HS-5 (cell line): Measurements from ENCODE around the gene ANKRD2.
"Not testable (repeated sequence)": the region's sequence is repeated elsewhere in the genome, so short reads cannot be mapped to it uniquely, and the experiment has no call there.

Source experiments
- DNase-seq: peaks from one replicate; pipeline ENCODE4 v3.0.0-alpha.2; 2012; ENCODE audit warnings: low read depth

The ANKRD2 gene

GRCh38 chr10:97572214-97572989, at the start of gene ANKRD2:
Gene ANKRD2, plus strand, starts transcription at chr10:97572779. Its CDS starts 10 bp downstream, at chr10:97572789.
- DNase-seq = no peak

DNA sequence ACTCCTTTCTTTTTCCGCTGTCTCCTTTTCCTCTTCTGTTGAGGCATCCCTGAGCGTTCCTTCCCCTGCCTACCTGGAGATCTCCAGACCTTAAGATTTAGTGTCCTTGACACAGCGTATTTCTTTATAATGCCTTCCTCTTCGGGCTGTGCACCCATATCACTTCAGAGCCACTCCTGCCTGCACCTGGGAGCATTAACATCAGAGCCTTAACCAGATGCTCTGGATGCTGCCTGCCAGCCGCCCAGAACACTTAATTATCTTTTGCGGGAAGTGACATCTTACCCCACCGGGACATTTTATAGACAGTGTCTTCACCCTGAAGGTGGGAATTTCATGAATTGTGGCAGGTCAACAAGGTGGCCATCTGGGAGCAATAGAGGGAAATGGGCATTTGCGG, 49.6 kb upstream of the ANKRD2 start:
- DNase-seq = no peak

GRCh38 chr10:97525086-97525485, 47.5 kb upstream of the ANKRD2 start:
- DNase-seq = no peak

- DNase-seq = no peak
Measured at GRCh38 chr10:97525683-97526110, 46.9 kb upstream of the ANKRD2 start.

DNA sequence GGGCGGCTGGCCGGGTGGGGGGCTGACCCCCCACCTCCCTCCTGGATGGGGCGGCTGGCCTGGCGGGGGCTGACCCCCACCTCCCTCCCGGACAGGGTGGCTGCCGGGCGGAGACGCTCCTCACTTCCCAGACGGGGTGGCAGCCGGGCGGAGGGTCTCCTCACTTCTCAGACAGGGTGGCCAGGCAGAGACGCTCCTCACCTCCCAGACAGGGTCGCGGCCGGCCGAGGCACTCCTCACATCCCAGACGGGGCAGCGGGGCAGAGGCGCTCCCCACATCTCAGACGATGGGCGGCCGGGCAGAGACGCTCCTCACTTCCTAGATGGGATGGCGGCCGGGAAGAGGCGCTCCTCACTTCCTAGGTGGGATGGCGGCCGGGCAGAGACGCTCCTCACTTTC, 43.7 kb upstream of the ANKRD2 start:
- DNase-seq = not testable (repeated sequence)

GRCh38 chr10:97529685-97530465, 42.7 kb upstream of the ANKRD2 start:
- no peak for DNase-seq

DNA sequence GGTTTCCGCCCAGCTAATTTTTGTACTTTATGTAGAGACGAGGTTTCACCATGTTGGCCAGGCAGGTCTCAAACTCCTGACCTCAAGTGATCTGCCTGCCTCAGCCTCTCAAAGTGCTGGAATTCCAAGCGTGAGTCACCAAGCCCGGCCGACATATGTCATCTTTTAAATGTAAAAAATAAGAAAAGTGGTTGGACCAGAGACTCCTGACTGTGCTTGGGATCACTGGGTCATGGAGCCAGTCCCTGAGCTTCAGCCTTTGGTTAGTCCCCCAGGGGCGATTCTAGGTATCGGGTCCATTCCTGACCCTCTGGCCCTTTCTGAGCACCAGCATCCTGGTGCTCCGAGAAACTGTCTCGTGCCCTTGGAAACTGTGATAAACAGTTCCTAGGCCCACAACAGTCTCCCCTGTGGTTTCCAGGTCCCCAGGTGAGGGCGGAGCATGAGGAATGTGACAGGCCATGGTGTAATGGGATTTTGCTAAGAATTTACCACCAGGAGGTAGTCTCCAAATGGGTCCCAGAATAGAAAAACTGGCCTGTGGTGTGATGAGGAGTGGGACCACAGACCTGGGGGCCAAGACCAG, 41.1 kb upstream of the ANKRD2 start:
- DNase-seq = no peak

GRCh38 chr10:97532935-97533671, 39.5 kb upstream of the ANKRD2 start:
- no peak for DNase-seq

DNA sequence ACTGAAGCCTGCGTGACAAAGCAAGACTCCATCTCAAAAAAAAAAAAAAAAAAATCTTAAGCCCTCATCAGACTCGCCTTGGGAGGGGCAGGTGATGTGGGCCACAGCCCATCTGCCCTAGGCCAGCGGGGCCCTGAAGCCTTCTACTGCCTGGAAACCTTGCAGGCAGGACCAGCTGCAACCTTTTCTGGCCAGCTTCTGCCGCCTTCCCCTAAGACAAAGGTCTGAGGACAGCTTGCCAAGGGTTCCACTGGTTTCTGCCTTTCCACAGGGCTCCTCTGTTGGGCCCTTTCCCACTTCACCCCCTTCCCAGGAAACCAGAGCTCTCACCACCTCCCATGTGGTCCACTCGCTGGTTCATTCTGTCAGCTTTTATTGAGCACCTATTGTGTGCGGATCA, 38.7 kb upstream of the ANKRD2 start:
- no peak for DNase-seq

DNA sequence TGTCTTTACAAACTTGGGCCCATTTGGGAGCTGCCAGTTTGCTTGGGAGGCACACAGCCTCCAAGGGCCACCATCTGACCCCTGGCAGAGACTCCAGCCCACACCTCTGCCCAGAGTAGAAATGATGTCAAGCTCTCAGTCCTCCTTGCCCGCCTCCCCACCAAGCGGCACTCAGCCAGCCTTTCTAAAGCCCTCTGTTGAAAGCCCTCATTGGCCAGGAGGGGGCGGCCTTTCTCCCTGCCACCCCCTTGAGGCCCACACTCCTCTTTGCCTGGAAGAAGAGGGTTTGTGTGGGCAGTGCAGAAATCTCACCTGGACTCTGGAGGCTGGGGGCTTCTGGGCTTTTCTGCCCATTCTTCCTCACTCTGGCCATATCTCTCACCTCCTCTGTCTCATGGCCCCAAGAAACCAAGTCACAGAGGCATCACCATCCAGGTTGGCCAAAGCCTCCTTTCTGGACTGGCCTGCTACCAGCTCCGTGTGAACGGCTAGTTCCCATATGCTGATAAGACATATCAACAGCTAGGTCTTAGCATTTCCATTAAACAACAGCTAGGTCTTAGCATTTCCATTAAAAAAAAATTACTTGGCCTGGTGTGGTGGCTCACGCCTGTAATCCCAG, 37.7 kb upstream of the ANKRD2 start:
- no peak for DNase-seq

DNA sequence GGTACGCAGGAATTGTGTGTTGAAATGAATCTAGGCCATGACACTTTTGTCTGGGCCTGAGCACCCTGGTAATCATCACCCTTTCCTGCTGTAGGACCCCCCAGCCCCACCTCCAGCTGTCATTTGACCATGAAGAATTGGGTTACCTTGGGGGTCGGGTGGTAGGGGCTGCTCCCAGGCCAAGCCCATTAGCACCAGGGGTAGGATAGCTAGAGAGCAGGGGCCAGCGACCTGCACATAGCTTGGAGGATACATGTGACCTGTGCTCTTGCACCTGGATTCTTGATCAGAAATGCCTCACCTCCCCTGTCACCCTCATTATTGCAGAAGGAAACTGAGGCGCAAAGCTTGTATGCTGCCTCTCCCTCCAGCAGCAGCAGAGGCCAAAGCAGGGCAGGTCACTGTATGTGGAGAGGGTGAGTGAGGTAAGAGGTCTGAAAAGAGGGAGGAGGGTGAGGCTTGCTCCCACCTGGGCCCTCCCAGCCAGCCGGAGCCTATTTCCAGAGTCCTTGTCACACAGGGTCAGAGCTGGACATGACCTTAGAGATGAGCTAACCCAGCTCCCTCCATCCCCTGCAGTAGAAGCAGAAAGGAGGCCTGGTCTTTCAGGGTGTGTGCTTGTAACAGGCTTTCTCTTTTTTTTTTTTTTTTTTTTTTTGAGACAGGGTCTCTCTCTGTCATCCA, 35.3 kb upstream of the ANKRD2 start:
- DNase-seq = no peak

GRCh38 chr10:97538411-97538810, 34.2 kb upstream of the ANKRD2 start:
- no peak for DNase-seq

GRCh38 chr10:97538839-97539238, 33.7 kb upstream of the ANKRD2 start:
- no peak for DNase-seq

DNA sequence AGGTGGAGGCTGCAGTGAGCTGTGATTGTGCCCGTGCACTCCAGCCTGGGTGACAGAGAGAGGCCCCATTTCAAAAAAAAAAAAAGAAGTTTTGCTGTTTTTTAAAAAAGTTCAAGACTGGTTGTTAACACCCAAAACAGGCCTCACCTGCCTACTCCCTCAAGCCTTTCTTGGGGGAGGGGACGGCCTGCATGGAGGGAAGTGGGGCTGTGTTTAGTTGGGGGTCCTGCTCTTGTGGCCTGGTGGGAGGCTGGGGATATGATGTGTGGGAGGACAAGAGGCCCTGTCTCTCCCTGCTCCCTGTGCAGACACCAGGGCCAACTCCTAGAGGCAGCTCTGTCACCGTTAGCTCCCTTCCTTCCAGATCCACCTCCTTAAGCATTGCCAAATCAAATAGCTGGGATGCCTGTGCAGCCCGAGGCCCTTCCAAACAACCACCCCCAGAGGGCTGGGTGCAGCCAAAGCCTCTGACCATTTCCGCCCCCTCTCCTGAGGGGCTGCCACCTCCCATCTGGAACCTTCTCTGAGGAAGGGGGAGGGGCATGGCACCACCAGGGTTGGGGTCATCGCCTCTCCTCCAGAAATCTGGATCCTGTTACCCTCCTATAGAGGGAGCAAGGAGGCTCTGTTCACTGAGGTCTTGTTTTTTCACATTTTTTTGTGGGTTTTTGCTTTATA, 32.9 kb upstream of the ANKRD2 start:
- no peak for DNase-seq

DNA sequence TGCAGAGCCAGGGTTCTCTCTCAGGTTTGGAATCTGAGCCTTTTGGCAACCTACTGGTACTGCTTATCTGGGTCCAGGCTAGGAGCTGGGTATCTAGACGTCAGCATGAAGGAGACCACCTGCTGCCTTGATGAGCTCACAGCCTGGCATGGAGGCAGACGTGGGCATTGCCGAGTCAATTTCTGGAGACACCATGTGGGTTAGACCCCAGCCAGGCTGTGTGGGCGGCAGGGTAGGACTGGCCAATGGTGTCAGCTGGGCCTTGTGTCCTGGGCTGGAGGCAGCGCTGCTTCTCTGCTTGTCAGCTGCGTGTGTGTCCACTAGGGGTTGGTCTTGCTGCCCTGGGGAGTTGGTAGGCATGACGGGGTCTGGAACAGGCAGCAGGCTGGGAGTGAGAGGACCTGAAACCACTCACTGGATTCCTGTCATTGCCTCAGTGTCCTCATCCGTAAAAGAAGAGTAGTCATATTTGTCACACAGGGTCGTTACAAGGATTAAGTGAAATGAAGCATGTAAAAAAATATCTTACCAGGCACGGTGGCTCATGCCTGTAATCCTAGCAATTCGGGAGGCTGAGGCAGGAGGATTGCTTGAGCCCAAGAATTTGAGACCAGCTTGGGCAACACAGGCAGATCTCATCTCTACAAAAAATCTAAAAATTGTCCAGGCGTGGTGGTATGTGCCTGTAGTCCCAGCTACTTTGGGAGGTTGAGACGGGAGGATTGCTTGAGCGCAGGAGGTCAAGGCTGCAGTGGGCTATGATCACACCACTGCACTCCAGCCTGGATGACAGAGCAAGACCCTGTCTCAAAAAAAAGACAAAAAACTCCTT, 31.7 kb upstream of the ANKRD2 start:
- no peak for DNase-seq

DNA sequence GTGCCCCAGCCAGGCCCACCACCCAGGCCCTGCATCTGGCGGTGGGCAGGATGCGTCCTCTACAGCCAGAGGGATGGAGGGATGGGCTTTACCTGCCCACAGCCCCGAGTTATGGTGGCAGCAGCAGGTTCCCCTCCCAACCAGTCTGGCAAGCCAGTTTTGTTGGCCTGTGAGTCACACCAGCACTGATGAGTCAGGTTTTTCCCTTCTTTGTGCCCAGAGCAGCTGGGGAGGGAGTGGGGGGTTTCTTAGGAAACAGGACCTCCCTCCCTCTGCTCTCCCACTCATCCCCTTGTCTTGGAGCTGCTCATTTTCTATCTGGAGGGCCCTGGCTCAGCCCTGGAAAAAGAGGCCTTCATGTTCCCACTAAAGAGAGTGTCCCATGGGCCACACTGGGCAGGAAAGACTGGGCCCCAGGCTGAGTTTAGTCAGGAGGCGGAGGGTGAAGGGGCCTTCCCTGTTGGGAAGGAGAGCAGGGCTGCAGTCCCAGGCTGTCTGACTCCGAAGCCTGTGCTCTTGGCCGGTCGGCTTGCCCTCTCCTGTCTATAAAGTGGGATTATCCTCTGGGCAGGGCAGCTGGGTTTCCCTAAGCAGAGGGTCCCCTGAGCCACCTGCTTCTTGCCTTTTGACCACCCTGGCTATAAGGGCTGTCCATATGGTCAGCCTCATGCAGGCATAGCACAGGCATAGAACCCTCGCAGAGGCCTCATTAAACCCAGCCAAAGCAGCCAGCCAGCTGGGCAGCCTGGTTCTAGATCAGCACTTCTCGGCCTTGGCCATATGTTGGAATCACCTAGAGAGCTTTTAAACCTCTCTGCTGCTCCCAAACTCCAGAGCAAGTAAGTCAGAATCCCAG, 30.2 kb upstream of the ANKRD2 start:
- peak; percentile 88 for DNase-seq

DNA sequence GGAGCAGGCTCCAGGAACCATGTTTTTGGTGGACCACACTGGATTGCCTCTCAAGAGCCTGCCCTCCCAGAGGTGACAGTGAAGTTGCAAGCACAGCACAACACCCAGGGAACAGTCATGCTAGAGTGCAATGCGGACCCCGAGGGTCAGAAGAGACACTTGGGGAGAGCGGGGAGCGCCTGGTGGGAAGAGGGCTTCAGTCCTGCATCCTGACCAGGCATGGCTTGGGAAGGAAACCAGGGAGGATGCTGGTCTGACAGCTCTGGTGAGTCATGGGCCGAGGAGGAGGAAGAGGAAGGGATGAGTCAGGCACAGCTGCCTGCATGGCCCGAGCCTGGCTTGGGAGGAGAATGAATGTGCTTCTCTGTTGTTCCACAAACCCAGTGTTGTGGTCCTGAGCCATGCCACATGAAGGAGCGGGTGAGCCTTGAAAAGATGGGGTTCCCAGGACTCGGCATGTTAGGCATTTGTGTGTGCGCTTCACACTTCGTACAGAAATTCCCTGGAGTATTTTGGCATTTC, 29.5 kb upstream of the ANKRD2 start:
- peak; percentile 90 for DNase-seq

DNA sequence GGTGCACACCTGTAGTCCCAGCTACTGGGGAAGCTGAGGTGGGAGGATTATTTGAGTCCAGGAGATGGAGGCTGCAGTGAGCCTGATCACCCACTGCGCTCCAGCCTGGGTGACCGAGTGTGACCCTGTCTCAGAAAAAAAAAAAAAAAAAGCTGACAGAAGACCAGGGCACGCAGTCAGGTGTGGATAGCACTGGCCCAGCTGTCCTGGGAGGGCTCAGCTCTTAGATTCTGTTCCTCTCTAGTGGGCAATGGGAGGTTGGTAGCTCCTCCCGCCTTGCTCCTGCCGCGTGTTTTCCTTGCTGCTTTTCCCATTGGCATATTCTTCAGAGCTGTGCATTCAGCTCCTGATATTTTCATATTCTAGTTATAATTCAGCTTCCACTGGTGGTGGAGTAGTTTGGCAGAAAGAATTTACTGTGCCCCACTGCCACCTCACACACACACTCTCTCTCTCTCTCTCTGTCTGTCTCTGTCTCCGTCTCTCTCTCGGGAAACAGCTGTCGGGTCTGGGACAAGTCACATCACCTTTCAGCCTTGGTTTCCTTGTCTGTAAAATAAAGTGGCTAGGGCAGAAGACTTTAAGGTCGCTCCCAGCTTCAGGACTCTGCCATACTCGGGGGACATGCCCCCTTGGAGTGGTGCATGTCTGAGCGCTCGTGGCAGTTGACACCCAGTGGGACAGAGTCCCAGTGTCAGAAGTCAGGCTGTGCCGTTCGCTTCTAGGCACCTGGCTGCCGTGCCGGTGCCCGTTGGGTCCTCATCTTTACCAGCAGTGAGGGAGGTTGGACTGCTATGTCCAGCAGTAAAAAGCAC, 25.9 kb upstream of the ANKRD2 start:
- DNase-seq = no peak
